SK-N-DZ (cell line): ENCODE results near the gene PLSCR3.

Experiments
- DNase-seq: peaks from one replicate; pipeline ENCODE4 v3.0.0-alpha.2; 2015; ENCODE audit warnings: low spot score

The PLSCR3 gene

GRCh38 chr17:7407082-7407481, 12.8 kb upstream of the PLSCR3 start:
- no peak for DNase-seq

- DNase-seq, result no peak
Observed at GRCh38 chr17:7406235-7406825, 12.0 kb upstream of the PLSCR3 start.

DNA sequence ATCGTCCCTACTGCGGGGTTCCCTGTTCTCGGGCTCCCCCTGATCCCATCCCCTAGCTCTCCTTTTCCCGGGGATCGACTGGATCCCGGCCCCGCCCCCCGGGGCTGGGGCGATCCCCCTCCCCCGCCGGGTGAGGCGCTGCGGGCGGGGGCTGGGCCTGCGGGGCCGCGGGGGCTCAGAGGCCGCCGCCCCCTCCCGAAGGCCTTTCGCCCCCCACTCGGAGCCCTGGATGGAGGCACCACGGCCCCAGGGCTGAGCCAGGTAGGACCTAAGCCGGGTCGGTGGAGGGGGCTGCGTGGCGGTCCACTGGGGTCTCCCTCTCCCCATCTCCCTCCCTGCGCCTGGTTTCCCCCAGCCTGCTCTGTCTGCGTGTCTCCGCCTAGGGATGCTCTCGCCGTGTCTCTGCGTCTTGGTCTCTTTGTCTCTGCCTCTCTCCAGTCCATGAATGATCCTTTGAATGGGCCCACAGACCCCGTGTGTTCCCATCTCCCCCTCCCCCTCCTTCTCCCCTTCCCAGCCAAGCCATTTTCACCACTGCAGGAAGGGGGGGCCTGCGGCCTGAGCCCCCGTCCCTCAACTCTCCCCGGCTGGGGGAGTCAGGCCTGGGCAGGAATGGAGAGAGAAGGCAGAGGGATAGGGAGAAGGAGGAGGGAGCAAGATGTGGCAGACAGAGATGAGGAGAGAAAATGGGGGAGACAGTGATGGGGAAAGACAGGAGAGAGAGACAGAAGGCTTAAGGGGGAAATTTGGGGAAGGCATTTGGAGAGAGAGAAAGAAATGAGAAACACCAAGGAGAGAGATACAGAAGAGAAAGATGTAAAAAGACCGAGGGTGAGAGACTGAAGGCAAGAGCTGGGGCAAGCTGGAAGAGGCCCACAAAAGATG, 11.3 kb upstream of the PLSCR3 start:
- no peak for DNase-seq

GRCh38 chr17:7404737-7405349, 10.5 kb upstream of the PLSCR3 start:
- DNase-seq, result no peak

- peak; percentile 100 for DNase-seq
Observed at GRCh38 chr17:7403977-7404736, 9.8 kb upstream of the PLSCR3 start, which contains the start of gene TMEM256. Gene TMEM256 (minus strand): TSS chr17:7404097. CDS start chr17:7404084, 13 bp downstream.

DNA sequence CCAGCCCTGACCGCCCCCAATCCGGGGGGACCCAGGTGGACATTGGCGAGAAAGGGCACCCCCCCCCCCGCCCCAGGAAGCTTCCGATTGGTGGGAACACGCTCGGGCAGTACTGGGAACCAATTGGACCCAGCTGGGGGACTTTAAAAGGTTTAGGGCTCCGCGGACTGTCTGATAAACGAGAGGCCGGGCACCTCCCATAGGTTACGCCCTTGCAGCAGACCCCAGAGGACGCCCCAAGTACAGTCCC, 9.3 kb upstream of the PLSCR3 start:
- DNase-seq, result no peak

DNA sequence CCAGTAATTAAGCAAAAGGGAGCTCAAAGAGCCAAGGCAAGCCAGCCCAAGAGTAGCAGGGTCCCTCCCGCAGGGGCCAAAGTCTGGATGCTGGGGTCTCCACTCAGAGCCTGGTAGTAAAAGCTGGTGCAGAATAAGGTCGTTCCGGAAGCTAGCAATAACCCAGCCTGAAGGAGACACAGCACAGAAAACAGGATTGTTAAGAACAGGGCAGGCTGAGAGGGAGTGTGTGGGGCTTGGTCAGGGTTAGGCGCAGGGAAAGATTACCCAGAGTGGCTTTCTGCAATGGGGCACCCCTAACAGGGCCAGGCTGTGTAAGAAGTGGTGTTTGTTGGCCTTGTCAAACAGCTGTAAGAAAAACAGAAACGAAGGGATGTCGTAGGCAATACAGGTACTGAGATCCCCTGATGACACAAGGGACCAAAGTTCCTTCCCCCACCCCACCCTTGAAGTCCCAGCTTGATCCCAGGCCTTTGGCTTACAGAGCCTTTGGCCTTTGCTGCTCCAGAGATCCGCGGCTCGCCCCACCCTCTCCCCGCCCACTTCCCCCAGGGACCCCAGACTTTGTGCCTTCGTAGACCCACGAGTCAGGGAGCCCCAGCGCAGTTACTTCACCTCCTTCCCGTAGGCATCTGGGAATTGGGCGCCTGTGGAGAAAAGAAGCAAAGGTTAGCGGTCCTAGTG, 8.9 kb upstream of the PLSCR3 start:
- no peak for DNase-seq

DNA sequence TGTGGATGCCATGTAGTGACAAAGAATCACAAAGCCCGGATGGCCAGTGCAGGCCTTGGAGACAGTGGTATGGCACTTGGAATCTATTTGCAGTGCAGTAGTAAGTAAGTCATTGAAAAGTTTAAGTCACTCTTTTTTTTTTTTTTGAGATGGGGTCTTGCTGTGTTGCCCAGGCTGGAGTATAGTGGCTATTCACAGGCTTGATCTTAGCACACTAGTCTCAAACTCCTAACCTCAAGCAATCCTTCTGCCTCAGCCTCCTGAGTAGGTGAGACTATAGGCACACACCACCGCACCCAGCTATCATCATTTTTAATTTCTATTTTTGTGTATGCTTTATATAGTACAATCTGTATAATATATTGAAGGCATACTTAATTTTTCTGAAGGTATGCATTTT, 4.3 kb upstream of the PLSCR3 start:
- no peak for DNase-seq

DNA sequence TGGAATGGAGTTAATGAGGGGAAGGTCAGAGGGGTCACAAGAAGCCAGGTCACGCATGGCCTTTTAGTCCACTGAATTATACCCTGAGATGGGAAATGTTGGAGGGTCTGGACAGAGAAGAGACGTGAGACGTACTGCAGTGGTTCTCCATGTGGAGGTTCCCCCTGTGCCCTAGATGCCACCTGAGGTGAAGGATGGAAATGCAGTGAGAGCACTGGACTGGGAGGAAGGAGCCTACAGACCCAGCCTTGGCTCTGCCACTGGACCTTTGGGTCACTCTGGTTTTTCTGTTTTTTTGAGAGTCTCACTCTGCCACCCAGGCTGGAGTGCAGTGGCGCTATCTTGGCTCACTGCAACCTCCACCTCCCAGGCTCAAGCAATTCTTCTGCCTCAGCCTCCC, 1.8 kb upstream of the PLSCR3 start:
- no peak for DNase-seq

- DNase-seq, result no peak
Observed at GRCh38 chr17:7393613-7394451, 493 bp downstream of the PLSCR3 start.

DNA sequence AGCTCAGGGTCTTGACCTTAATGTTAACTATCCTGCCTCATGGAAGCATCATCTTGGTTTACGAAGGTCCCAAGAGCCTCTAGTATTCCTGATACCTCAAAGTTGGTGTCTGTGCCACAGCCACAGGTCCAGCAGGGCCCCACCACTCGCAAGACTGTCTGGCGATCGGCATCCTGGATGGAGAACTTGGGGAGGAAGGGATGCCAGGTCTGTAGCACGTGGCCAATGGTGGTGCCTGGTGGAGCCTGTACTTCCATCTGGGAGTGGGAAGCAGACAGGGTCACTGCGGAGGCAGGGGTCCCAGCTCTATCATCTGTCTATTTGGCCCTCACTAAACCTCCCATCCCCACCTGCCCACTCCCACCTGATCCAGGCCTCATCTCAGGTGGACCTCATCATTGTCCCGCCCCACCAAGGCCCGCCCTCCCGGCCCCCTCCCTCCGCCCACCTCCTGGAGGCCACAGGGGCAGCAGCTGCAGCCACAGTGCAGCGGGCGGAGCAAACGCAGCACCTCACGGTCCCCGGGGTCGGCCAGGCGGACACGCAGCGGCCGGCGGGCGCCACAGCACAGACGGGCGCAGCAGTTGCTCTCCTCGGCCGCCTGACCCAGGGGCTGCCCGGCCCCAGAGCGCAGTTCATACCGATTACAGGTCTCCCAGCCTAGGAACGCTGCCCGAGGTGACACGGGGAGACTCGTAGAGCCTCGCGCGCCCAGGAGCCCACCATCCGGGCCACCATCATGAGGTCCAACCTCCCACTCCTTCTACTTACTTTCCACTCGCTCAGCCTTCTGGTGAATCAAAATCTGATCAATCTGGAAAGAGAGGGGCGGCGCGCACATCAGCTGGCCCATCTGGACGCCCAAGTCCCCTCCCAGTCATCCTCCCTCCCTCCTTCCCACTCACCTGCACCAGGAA, 1.4 kb downstream of the PLSCR3 start:
- no peak for DNase-seq

- DNase-seq, result no peak
Observed at GRCh38 chr17:7391307-7391706, 3.0 kb downstream of the PLSCR3 start.

GRCh38 chr17:7389924-7390910, 4.1 kb downstream of the PLSCR3 start:
- DNase-seq, result no peak

DNA sequence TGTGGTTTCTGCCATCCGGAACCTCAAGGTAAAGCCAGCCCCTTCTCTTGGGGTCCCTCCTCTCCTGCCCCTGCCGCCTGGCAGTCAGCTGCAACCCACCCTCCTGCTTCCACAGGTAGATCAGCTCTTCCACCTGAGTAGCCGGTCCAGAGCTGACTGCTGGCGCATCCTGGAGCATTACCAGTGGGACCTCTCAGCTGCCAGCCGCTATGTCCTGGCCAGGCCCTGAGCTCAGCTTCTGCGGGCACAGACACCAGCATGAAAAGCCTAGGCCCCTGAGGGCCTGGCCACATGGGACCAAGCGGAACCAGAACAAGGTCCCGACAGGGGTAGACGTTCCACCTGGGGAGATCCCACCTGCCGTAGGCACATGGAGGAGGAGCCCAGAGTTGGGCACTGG, 5.5 kb downstream of the PLSCR3 start:
- DNase-seq, result no peak

DNA sequence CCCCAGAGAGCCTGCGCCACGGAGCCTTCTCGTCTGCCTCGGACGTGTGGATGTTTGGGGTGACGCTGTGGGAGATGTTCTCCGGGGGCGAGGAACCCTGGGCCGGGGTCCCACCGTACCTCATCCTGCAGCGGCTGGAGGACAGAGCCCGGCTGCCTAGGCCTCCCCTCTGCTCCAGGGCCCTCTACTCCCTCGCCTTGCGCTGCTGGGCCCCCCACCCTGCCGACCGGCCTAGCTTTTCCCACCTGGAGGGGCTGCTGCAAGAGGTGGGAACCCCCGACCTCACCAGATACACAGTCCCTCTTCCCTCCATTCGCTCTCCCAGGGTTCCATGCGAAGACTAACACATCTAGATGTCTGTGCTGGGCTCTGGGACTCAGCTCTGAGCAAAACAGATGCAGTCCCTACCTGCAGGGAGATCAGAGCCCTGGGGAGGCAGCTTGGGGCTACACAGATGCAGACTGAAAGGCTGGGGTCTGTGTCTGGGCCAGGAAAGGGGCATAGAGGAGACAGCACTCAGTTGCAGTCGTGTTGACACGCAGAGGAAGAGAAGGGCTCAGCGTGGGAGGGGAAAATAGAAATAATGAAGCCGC, 9.7 kb downstream of the PLSCR3 start:
- peak; percentile 35 for DNase-seq

- peak; percentile 71 for DNase-seq
Observed at GRCh38 chr17:7383742-7384488, 10.4 kb downstream of the PLSCR3 start.

DNA sequence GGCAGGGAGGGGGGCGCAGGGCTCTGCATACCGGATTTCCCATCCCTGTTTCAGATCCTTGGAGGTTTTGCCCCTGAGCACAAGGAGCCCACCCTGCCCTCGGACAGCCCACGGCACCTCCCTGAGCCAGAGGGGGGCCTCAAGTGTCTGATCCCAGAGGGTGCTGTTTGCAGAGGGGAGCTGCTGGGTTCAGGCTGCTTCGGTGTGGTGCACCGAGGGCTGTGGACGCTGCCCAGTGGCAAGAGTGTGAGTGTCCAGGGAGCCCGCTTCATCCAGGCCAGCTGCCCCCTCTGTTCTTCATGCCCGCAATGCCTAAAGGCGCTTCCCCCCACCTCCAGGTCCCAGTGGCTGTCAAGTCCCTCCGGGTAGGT, 11.0 kb downstream of the PLSCR3 start:
- DNase-seq, result no peak
